ENCODE data around the gene RPLP2.

Gene RPLP2

GRCh38 chr11:836700-837099 lies 26.9 kb downstream of the RPLP2 start:
- no peak for DNase-seq (ENCODE audit: low spot score)

- DNase-seq (ENCODE audit: low spot score), result no peak
Measured at GRCh38 chr11:837189-837989, 27.6 kb downstream of the RPLP2 start.

GRCh38 chr11:837990-838307 lies 28.2 kb downstream of the RPLP2 start:
- no peak for DNase-seq (ENCODE audit: low spot score)

- DNase-seq (ENCODE audit: low spot score), result peak; percentile 42
Measured at GRCh38 chr11:838441-839279, 28.9 kb downstream of the RPLP2 start.

GRCh38 chr11:839280-839623 lies 29.5 kb downstream of the RPLP2 start:
- no peak for DNase-seq (ENCODE audit: low spot score)

- no peak for DNase-seq (ENCODE audit: low spot score)
Measured at GRCh38 chr11:839875-840617, 30.3 kb downstream of the RPLP2 start.

- DNase-seq (ENCODE audit: low spot score), result no peak
Measured at GRCh38 chr11:841981-842369, 32.2 kb downstream of the RPLP2 start.

- DNase-seq (ENCODE audit: low spot score), result peak; percentile 84
Measured at GRCh38 chr11:842370-843002, 32.7 kb downstream of the RPLP2 start, which contains the start of the genes POLR2L and TSPAN4. TSS of gene POLR2L (minus strand) at chr11:842529. CDS start at chr11:842508, 21 bp downstream. TSS of gene TSPAN4 (plus strand) at chr11:842852. CDS start at chr11:850305, 7,453 bp downstream.

GRCh38 chr11:843086-843734 lies 33.4 kb downstream of the RPLP2 start:
- DNase-seq (ENCODE audit: low spot score), result no peak

GRCh38 chr11:843818-844692 lies 34.3 kb downstream of the RPLP2 start:
- peak; percentile 92 for DNase-seq (ENCODE audit: low spot score)

GRCh38 chr11:844693-845644 lies 35.2 kb downstream of the RPLP2 start:
- DNase-seq (ENCODE audit: low spot score), result peak; percentile 92

GRCh38 chr11:845872-846495 lies 36.2 kb downstream of the RPLP2 start:
- DNase-seq (ENCODE audit: low spot score), result no peak

- peak; percentile 40 for DNase-seq (ENCODE audit: low spot score)
Measured at GRCh38 chr11:846496-847098, 36.8 kb downstream of the RPLP2 start.

- DNase-seq (ENCODE audit: low spot score), result no peak
Measured at GRCh38 chr11:847876-848275, 38.1 kb downstream of the RPLP2 start.

- peak; percentile 72 for DNase-seq (ENCODE audit: low spot score)
Measured at GRCh38 chr11:848380-848931, 38.7 kb downstream of the RPLP2 start.

GRCh38 chr11:849104-849824 lies 39.5 kb downstream of the RPLP2 start:
- no peak for DNase-seq (ENCODE audit: low spot score)

Data from AG08395 (cell line).